Measurements from ENCODE around the gene DARS1.

Gene DARS1

DNA sequence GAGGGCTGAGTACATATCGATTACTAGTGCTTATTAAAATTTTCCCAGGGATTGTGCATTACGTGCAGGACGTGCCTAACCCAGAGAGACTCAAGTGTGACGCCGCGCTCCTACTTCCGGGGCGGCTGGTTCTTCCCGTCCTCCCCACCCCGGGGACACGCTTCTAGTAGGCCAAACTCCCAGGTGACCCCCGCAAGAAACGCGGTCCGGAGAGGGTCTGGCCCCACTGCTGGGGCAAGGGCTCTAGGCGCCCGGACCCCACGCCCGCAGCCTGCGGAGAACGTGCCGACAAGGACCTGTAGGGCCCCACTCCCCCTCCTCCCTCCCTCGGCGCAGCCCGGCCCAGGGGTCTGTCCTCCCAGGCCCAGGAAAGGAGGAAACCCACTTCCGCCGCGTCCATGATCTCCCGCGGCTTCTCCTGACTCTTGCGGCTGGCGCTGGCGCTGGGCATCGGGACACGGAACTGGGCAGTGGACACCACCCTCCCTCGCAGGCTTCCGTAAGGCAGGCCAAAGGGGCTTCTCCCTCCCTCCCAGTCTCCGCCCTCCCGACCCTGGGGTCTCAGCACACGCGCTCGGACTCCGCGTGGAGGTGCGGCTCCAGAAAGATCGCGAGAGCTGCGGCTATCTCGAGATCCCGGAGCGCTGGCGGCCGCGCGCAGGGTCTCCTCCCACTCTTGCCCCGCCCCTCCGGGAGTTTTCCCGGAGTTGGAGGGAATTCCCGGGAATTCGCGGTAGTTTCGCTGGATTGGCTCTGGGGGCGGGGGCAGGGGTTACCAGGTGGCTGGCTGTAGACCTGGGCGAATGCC, at the start of gene DARS1:
TSS of gene DARS1 (minus strand) at position 609 of the 808 bp plus-strand sequence. CDS start at position 451, 158 bp downstream.
- no peak for FAIRE-seq

DNA sequence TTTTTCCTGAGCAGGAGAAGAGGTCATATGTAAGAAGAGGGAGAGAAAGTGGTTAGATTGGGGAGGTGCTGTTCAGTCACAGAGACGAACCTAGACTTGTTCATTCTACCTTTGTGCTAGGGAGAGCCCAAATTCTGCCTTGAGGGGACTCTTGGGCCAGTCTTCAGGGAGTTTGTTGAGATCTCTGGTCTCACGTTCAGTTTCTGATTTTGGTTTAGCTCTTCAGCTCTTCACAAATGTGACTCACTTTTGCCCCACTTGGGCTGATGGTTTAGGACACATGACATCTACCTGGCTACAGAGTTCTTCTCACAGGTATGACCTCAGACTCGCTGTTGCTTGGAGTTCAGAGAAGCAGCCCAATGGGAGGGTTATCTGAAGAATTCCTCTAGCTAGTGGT, 49.2 kb upstream of the DARS1 start:
- FAIRE-seq: no peak

DNA sequence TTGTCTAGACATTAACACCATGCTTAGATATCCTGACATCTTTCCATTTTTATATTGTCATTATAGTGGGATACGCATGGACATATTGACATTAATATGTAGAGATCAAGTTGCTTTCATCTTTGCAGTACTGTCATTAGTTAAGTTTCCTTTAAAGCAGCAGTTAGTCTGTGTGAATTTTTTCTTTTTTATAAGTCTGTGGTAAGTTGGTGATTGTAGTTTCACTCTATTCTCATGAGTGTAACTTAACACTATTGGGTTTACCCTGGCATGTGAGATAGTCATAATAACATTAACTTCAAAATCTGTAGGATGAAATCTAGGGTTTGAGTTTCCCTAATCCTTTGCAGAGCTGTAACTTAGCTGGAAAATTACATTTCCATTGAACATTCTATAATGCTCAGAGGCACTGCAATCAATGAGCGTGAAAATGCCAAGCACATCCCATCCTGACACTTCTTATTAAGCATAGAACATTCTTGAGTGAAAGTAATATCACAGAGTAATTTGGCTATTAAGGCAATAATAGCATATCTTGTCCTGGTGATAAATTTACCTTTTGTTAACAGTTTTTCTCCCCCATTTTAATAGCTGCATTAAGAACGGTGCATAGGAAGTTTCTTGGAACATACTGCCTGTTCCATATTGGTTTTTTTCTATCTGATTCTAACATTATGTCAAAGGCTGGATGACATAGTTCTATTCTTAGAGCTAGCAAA, 47.5 kb upstream of the DARS1 start:
- no peak for FAIRE-seq

DNA sequence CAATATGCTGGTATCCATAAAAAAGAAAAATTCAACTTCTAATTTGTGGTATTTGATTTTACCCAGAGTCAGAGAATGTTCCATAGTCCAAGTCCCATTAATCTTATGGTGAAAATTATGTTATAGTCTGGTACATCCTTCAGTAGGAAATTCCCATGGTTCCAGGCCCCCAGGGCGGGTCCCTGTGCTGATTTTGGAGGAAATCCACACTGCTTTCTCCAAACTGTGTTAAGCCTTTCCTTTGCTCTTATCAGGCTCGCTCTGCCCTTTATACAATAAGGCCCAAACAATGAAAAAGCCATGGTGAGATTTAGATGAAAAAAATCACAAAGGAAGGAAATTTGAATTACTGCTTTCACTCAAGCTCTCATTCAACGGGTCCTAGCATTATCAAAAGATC, 46.8 kb upstream of the DARS1 start:
- no peak for FAIRE-seq

DNA sequence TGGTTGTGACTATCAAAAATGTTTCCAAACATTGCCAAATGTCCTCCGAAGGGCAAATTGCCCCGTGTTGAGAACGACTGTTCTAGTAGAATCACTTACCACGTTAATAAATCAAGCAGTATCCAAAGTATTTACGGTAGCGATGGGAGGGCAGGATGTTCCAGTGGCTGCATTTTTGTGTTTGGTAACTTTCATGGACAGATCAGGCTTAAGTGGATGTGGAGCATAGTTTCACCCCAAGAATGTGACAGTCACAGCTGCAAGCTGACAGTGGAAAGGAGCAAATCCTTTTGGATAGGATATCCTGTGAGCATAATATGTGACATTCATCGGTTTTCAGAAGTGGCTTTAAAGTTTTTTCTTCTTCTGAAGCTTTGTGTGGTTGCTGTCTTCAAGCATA, 46.3 kb upstream of the DARS1 start:
- FAIRE-seq: no peak

DNA sequence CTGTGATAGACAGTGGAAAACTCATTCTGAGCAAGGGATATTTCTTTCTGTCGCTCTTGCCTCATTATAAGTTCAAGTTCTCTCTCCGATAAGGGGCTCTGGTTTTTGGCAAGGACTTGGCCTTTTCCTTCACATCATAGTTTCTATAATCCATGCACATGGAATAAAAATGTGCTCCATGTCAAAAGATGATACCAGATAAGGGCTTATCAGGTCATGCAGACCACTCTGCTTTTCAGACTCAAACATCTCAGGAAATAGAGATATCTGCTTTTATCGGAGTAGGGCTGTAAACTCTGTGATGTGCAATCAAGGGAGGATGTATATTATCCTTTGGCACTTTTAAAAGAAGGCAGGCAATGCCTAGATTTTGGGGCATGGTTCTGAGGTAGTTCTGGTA, 45.0 kb upstream of the DARS1 start:
- no peak for FAIRE-seq

DNA sequence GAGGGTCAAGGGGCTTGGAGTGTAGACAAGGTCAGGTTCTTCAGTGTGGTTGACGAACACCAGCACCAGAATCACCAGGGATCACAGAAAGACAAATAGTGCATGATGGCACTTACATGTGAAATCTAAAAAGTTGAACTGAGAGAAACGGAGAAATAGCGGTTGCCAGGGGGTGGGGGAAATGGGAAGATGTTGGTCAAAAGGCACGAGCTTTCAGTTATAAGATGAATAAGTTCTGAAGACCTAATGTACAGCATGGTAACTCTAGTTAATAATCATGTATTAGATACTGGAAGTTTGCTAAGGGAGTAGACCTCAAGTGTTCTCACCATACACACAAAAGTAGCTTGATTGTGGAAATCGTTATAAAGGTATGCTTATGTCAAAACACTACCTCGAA, 43.7 kb upstream of the DARS1 start:
- no peak for FAIRE-seq

DNA sequence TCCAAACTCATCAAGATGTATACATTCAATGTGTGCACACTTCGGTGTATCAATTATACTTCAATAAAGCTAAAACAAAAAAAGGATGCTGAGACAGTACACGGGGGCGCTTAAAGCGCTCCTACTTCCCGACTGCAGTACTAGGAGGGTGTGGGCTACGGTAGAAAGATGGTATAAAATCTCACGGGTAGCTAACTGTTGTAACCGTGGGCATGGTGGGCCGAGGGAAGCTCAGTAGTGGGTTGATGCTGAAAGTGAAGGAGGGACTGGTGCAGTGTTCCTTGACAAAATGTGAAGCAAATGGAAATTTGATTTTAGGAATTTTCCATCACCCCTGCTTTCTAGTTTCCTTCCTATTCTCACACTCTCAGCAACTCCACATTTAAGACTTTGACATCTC, 42.6 kb upstream of the DARS1 start:
- no peak for FAIRE-seq

DNA sequence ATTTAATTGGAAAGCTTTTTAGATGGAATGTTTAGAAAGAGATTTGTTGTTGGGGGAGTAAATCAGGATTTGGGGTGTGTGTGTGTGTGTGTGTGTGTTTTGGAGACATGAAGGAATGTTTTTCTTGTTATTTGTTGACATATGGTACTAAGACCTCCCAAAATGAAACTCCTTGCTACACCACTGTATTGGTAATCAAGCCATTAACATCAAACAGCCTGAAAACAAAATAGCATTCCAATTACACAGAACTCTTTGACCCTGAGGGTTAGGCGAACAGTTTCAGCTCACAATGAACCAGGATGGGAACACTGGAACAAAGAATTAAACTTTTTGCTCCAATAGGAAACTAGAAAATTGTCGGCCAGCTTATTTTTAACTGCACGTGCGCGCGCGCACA, 41.7 kb upstream of the DARS1 start:
- no peak for FAIRE-seq

DNA sequence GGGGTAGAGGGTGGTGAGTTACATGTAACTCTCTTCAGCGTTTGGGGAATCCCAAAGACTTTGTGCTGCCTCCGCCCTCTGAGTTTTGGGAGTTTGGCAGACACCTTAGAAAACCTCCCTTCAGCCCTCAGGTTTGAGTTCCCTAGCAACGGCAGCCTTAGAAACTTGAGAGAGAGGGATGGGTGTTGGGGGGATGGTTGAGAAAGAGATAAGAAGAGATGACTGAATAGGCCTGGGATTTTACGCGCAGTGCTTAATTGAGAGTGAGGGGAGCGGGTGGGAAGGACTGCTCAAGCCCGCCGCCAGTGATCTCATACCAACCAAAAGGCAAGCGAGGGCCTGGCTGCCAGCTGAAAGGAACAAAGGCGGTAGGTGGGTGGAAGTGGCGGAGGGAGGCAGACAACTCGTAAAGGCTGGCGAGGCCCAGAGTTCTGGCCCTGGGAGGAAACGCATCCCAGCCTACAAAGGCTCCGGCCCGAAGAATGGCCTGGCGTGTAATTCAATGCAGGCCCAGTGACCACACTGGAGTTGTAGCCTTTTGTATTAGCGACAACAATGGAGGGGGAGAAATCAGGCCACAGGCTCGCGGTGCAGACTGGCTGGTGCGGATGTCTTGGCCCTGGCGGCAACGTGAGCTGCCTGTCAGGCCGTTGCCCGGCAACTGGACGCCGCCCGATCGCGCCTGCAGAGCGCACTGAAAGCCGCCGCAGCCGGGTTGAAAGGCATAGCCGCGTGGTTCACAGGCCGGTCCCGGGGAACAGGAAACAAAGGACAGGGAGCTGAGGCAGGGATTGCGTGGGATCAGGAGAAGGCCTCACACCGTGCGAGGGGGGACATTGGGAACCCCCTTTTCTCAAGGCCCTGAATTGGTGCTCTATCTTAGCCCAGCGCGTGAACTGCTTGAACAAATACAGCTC, 39.9 kb upstream of the DARS1 start:
- no peak for FAIRE-seq

DNA sequence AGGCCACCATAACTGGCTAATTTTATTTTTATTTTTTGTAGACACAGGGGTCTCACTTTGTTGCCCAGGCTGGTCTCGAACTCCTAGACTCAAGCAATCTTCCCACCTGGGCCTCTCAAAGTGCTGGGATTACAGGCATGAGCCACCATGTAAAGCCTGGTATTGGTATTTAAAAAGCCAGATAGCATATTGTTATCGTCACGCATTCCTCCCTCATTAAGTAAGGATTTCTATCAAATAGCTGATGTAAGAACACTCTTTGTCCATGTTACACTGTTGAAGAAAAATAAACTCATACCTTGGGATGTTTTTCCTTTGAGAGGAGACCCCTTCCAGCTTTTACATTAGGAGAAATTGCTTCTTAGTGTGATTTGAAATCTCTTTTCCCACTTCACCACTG, 39.2 kb upstream of the DARS1 start:
- FAIRE-seq: no peak

DNA sequence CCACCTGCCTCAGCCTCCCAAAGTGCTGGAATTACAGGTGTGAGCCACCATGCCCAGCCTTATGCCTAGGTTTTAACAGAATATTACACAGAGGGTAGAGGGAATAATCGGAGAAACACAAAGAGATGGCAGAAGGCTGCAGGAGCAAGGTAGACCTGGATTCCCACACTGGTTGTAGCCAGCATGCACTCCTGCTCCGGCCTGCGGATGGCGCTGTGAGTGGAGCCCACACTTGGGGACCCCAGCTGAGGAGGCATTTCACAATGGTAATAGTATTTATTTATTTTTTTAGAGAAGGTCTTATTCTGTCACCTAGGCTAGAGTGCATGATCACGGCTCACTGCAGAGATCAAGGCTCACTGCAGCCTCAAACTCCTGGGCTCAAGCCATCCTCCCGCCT, 38.8 kb upstream of the DARS1 start:
- FAIRE-seq: no peak

DNA sequence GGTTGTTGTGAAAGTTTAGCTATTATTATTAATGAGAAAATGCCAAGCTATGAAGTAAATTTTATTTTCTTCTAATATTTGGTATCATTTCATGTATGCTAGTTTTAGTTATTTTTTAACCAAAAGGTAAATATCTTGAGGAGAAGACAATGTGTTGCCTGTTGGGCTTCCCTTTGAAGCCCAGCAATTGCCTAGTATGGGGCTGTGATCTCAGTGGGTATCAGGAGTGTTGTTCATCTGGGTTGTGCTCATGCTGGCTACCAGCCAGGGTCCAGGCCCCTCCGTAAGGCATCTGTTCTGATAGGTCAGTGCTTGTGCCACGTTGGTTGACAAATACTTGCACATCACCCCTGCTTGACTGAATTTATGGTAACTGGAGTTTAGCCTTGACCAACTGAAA, 38.0 kb upstream of the DARS1 start:
- FAIRE-seq: no peak

DNA sequence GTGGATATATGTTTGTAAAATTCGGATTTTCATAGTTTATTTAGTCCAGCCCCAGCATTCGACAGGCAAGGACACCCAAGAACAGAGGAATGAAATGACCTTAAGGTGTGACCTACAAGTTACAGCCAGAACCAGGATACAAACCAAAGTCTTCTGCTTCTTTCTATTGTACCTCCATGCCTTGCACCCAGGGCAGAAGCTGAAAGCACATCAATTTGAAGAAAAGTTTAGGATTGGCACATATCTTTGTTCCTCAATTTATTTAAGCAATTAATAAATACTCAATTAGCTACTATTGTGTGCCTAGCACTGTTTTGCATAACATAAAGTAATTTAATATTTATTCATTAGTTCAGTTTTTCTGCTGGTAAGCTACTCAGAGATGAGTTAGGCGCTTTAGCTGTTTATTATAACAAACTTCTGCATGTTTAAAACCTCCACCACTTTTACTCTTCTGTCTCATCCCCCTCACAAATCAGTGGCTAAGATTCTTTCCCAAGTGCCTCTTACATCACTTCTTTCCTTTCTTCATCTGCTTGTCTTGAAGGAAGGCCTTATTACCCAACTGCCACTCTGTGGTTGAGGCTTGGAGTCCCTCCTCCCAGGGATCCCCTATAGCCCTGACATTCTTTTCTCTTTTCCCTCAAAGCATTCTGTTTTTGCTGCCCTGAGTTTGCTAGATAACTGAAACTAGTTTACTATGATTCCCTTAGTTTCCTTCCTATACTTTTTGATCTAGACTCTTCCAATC, 37.1 kb upstream of the DARS1 start:
- no peak for FAIRE-seq

DNA sequence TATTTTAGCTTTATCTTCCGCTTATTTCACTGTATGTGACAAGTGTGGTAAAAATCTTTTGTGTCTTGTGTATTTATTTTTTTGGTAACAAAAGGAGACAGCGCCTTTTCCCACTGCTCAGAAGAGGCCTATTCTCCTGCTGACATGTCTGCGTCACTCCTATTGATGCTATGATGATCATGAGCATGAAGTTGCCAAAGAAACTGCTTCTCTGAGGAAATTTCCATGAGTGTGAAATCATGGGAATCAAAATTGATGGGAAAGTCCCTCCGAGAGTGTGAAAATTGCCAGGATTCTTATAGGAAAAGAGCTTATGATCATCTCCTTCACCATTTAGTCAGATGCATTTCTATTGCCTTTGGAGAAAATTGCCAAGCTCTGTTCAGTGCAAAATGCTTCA, 36.5 kb upstream of the DARS1 start:
- no peak for FAIRE-seq

DNA sequence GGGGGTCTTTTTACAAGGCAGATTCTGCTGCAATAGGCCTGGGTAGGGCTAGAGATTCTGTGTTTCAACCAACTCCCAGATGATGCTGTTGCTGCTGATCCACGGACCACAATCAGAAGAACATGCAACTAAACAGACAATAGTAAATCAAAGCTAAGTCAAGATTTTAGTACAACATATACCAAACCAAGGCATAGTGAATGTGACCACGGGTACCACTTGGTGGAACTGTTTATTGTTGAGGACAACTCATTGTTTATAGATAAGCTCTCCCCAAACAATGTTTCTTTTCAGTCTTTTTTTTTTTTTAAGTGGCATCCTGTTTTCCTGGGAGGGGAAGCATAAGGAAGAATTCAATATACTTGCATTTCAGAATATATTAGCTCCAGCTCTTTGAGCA, 36.0 kb upstream of the DARS1 start:
- FAIRE-seq: no peak

DNA sequence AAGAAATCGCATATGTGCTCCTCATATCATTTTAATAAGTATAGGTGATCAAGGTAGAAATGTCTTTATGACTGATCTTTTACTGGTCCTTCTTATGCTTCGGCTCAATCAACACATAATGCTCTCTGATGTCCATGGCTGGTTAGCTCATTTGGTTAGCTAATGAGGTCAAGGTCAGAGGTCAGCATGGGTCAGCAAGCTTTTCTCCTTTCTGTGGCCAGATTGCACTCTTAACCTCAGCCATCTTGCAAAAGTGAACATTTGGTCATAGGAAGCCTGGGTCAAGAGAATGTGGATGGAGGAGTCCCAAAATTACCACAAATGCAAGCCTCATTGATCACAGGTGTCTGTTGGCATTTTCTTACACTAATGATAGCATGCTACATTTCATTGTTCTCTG, 35.4 kb upstream of the DARS1 start:
- FAIRE-seq: no peak

DNA sequence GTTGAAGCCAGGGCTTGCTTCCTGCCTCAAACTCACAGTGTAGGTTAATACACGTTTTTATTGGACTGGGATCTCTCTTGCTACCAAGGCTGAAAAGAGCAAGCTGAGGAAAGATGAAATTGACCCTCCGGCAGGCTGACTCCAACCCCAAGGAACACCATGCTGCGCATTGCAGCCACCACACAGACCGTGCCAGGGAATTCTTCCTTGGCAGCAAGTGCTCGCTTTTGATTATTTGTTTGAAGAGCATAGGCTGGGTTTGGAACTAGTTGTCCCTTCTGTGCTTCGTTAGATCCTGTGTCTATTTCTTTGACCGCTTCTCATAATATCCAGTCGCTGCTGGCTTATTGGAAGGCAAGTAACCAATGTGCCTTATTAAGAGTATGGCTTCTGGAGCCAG, 34.4 kb upstream of the DARS1 start:
- FAIRE-seq: no peak

DNA sequence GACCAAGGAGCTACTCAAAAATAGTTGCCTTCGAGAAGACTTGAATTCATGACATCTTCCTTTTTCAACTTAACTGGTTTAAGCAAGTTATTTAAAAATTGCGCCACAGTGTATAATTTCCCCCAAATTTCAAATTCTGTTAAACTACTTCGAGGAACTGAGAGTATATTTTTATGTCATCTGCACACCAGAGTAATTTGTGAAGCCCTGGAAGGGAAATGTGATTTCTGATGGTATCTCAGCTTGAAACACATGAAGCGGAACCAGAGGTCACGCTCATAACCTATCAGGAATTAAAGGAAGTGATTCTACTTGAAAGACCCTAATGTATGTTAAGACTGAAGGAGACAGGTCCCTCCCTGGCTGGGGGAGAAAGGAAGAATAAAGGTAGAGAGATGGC, 33.9 kb upstream of the DARS1 start:
- FAIRE-seq: no peak

DNA sequence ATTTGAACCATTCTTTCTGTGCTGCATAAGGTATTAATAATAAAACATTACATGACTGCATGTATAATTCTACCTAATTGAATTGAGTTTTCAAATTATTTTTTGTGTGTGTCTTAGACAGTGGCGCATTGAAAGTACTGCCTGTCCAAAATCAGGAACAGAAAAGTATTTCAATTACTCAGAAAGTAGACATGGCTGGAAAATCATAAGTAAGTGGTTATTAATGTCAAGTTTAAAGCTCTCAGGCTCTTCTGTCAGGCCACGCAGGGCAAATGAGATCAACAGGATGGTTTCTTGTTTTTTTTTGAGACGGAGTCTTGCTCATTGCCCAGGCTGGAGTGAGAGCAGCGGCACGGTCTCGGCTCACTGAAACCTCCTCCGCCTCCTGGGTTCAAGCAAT, 32.4 kb upstream of the DARS1 start:
- FAIRE-seq: no peak

DNA sequence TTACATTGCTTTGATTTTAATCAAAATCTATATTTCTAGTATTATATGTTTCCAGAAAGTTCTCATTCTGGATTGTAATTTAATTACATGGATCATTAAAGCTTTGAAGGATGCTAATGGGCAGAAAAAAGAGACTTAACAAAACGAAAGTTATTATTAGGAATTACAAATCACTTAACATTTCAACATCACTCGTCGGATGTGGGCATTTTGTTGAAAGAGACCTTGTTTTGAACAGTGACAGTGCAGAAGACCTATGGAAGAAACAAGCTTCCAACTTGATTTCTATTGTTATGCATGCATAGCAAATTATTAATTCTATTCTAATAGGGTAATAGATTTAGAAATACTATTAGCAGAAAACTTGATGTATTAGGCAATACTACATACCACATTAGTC, 31.4 kb upstream of the DARS1 start:
- FAIRE-seq: no peak

DNA sequence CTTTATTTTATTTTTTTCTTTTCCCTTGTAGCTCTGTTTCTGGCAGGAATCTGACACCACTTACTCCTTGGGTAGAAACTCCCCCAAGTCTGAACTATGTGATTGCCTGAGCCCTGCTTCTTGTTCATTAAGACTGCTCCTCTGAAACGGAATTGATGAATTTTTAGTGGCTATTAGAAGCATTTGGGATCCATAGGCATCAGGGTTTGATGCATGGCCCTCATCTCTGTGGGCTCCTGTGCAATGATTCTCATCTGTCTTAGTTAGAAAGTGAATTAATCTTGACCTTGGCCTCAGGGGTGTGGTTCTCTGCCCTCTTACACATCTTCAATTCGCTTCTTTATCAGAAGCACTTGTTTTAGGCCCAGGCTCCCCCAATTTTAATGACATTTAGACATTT, 31.0 kb upstream of the DARS1 start:
- FAIRE-seq: no peak

DNA sequence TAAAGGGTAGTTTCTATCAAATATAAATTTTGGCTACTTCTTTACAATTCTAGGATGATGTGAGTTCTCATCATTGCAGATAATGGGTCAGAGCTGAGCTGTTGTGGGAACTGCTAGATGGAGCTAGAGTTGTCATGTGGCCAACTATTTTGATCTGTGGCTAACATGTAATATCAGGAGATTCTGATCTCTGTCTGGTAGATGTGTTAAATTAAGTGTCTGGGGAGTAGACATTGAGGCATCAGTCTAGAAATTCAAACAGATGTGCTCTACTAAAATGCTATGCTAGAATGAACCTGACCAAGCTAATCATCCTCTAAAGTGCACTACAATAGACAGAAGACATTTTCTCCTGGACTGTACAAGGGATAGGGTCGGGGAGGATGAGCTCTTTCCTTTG, 30.3 kb upstream of the DARS1 start:
- no peak for FAIRE-seq
